IPS-15b (cell line): ENCODE measurements around the gene CLIC6.

ENCODE experiments used
- H3K27me3 ChIP-seq: one replicate; pipeline ENCODE4 v1.6.1; 2013; ENCODE audit warnings: low read length; ENCODE audit not compliant: control insufficient read depth, insufficient read depth
- H3K36me3 ChIP-seq: one replicate; pipeline ENCODE4 v1.6.1; 2013; ENCODE audit warnings: low read length; ENCODE audit not compliant: control insufficient read depth, insufficient read depth
- H3K4me1 ChIP-seq: one replicate; pipeline ENCODE4 v1.6.1; 2013; ENCODE audit warnings: mild to moderate bottlenecking, low read length; ENCODE audit not compliant: control insufficient read depth, insufficient read depth
- H3K4me3 ChIP-seq: one replicate; pipeline ENCODE4 v1.5.1; 2013; ENCODE audit warnings: low read depth, low read length
- H3K9ac ChIP-seq: one replicate; pipeline ENCODE4 v1.6.1; 2013; ENCODE audit warnings: low read depth, mild to moderate bottlenecking, low read length
- H3K9me3 ChIP-seq: one replicate; pipeline ENCODE4 v1.6.1; 2013; ENCODE audit warnings: mild to moderate bottlenecking, low read length; ENCODE audit not compliant: control insufficient read depth, insufficient read depth

Gene CLIC6

DNA sequence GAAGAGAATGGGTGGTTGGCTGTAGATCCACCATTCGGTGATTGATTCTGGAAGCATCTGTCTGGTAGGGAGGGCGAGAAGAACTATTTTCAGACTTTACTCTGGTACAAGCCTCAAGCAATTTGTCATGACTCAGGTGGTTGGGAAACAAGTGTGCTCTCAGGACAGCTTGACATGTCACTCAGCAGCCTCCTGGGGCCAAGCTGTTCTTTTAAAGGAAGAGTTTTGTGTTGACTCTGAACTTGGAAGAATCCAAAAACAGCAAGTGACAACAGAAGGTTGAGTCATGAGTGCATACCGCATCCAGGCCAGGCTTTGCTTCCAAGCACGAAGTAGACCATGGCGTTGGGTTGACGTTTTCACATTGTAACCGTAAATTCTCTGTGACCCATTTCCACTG lies 65.9 kb downstream of the CLIC6 start:
- H3K36me3 ChIP-seq = no peaks in the 10 kb centered on the region
- H3K4me3 ChIP-seq = no peak overlapping the region
- H3K9me3 ChIP-seq = no peaks in the 10 kb centered on the region
- no peak overlapping the region for H3K9ac ChIP-seq
- no peaks in the 10 kb centered on the region for H3K4me1 ChIP-seq
- H3K27me3 ChIP-seq = no peaks in the 10 kb centered on the region

DNA sequence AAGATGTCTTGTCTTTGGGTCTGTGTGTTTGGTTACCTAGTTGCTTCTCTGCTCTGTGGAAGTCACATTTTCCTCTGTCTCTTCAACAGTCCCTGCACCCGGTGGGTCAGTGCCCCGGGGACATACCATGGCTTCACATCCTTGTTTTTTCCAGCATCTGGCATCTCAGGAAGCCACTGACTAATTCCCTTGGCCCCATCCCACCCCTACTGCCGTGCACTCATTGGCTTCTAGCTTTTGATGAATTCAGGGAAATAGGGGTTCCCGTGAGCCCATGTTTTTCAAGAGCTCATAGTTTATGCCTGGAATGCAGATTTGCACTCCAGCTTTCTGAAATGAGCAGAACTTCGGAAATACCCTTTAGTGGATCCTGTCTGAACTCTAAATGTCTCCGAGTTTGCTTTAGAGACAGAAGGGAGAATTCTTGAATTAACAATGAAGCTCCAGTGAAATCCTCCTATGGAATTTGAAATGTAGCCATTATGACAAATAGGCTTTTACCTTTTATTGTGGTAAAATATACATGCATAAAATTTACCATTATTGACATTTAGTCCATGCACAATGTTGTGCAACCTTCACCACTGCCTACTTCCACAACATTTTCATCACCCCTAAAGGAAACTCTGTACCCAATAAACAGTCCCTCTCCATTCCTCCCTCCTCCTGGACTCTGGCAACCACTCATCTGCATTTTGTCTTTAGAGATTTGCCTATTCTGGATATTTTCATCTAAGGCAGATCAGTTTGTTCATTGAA lies 67.5 kb downstream of the CLIC6 start:
- Histone ChIP-seq H3K4me1 (no peaks in the 10 kb centered on the region), H3K27me3 (no peaks in the 10 kb centered on the region)

DNA sequence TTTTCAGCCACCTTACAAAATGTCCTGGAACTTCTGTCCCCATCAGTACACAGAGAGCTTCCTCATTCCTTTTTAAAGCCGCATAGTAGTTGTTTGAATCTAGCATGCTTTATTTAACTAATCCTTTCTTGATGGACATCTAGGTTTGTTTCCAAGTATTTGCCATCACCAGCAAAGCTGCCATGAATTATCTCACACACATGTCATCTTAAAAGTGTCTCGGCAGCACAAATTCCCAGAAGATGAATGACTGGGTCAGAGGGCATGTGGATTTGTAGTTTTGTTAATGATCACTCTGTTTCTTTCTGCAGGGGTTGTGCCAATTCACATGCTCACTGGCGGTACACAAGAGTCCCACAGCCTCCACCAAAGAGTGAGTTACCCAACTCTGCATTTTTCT lies 68.3 kb downstream of the CLIC6 start:
- Histone ChIP-seq H3K36me3 (no peaks in the 10 kb centered on the region), H3K4me1 (no peaks in the 10 kb centered on the region), H3K27me3 (no peaks in the 10 kb centered on the region), H3K9me3 (no peaks in the 10 kb centered on the region), H3K9ac (no peak overlapping the region), H3K4me3 (no peak overlapping the region)

More for the DNA sequence above, 67.5 kb downstream of the CLIC6 start:
- Histone ChIP-seq H3K36me3 (no peaks in the 10 kb centered on the region), H3K4me3 (no peak overlapping the region), H3K9ac (no peak overlapping the region), H3K9me3 (no peaks in the 10 kb centered on the region)

DNA sequence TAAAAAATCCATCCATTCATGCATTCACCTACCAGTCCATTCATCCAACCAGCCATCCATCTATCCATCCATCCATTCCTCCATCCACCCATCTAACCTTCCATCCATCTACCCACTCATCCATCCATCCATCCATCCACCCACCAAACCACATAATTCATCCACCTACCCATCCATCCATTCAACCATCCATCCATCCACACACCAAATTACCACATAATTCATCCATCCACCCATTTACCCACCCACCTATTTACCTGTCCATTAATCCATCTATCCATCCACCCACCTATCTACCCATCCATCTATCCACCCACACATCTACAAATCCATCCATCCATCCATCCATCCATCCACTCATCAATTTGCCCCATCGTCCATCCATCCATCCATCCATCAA lies 71.4 kb downstream of the CLIC6 start:
- Histone ChIP-seq H3K9ac (no peak overlapping the region), H3K4me1 (no peaks in the 10 kb centered on the region), H3K4me3 (no peak overlapping the region), H3K36me3 (no peaks in the 10 kb centered on the region), H3K9me3 (no peaks in the 10 kb centered on the region), H3K27me3 (no peaks in the 10 kb centered on the region)

DNA sequence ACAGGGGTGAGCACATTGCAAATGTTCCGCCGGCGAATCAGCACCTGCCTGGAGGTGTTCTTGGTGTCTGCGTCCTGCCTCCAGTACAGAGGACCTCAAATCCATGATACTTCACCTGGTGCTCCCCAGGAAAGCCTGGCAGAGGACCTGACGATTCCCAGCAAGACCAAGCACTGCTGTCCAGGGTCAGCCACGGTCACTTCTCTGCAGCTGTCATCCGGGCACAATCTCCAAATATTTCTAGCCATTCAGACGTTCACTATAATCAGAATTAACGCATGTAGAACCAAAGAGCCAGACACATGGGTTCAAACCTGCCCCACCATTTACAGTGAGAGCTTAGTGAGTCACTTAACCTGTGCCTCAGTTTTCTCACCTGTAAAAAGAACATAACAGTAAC lies 74.5 kb downstream of the CLIC6 start:
- no peaks in the 10 kb centered on the region for H3K36me3 ChIP-seq
- no peak overlapping the region for H3K4me3 ChIP-seq
- no peaks in the 10 kb centered on the region for H3K27me3 ChIP-seq
- no peaks in the 10 kb centered on the region for H3K9me3 ChIP-seq
- peaks cover 2% of the 10 kb centered on the region for H3K4me1 ChIP-seq
- H3K9ac ChIP-seq = no peak overlapping the region

DNA sequence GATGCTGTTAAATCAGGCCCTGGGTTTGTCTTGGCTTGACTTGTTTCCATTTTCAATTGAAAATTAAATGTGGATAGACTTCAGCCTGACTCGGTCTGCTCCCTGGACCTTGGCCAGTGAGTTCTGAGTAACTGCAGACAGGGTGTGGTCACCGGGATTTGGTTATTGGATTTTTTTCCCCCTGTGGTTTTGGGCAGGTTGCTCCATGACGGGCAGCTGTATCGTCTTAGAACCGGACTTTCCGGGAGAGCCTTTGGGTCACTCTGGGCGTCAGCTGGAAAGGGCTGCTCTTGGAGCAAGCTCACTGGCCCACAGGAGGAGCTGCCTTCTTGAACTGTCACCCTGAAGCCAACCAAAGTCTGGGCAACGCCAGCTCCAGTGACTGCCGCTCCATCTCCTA lies 75.0 kb downstream of the CLIC6 start:
- H3K9ac ChIP-seq = no peak overlapping the region
- no peak overlapping the region for H3K4me3 ChIP-seq
- H3K27me3 ChIP-seq = no peaks in the 10 kb centered on the region
- H3K36me3 ChIP-seq = no peaks in the 10 kb centered on the region
- H3K9me3 ChIP-seq = no peaks in the 10 kb centered on the region
- H3K4me1 ChIP-seq = peaks cover 2% of the 10 kb centered on the region

DNA sequence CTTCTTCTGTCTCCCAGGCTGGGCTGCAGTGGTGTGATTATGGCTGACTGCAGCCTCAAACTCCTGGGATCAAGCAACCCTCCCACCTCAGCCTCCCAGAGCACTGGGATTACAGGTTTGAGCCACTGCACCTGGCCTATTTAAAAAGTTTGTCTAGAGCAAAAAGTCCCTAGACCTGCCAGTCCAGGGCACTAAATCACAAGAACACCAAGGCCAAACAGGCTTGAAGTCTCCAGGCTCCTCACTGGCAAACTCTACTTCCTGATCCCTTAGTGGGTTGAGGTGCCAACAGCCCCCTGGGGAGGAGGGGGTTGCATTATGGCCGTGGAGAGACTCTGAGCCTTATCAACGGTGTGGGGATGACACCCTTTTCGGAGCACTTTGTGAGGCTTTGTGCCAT lies 76.0 kb downstream of the CLIC6 start:
- Histone ChIP-seq H3K9ac (no peak overlapping the region), H3K4me3 (no peak overlapping the region), H3K36me3 (no peaks in the 10 kb centered on the region), H3K9me3 (no peaks in the 10 kb centered on the region), H3K4me1 (peaks cover 2% of the 10 kb centered on the region), H3K27me3 (no peaks in the 10 kb centered on the region)

DNA sequence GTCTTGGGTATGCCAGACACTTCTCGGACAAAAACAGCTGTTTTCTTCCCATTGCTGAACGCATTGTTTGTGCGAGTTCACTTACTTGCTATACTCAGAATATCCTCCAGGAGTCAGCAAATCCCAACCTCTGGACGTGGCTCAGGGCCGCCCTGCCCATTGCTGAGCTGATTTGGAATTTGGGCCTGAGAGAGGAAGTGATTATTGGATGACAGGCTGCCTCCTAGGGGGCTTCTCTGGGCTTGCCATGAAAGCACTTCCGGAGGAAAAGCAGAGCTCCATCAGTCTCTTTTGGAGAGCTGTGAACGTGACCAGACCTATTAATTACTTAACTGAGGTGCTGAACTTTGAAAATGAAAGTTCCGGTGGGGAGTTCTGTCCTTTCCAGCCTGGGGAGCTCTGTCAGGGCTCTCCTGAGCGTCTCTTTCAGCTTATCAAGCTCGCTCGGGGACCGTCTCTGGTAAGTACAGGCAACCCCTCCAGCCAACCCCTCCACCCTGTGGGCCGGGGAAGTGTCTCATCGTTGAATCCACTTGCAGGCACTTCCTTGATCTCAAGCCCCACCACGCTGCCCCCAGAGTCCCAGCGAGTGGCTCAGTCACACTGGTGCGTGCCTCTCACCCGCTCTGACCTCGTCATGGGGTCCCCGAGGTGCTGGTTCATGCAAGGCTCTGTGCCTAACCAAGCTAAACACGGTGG lies 76.9 kb downstream of the CLIC6 start:
- Histone ChIP-seq H3K9me3 (no peaks in the 10 kb centered on the region), H3K4me3 (no peak overlapping the region), H3K9ac (no peak overlapping the region), H3K4me1 (peaks cover 2% of the 10 kb centered on the region), H3K36me3 (no peaks in the 10 kb centered on the region), H3K27me3 (no peaks in the 10 kb centered on the region)

DNA sequence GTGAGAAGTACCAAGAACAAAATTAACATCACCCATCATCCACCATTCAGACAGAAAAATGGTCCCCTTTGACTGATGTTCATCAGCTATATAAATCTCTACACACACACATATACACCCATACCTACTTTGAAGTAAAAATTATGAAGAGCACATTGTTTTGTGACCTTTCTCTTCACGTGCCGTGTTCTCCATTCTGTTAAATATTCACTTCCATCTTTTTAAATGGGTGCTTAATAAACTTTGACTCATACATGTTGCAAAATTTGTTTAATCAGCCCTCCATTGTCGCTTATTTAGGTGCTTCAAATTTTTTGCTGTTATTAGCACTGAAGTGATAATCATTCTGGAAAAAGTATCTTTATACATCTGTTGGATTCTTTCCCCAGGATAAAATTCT lies 80.1 kb downstream of the CLIC6 start:
- no peak overlapping the region for H3K4me3 ChIP-seq
- H3K9ac ChIP-seq = no peak overlapping the region
- H3K36me3 ChIP-seq = no peaks in the 10 kb centered on the region
- H3K4me1 ChIP-seq = peaks cover 2% of the 10 kb centered on the region
- no peaks in the 10 kb centered on the region for H3K9me3 ChIP-seq
- H3K27me3 ChIP-seq = no peaks in the 10 kb centered on the region

DNA sequence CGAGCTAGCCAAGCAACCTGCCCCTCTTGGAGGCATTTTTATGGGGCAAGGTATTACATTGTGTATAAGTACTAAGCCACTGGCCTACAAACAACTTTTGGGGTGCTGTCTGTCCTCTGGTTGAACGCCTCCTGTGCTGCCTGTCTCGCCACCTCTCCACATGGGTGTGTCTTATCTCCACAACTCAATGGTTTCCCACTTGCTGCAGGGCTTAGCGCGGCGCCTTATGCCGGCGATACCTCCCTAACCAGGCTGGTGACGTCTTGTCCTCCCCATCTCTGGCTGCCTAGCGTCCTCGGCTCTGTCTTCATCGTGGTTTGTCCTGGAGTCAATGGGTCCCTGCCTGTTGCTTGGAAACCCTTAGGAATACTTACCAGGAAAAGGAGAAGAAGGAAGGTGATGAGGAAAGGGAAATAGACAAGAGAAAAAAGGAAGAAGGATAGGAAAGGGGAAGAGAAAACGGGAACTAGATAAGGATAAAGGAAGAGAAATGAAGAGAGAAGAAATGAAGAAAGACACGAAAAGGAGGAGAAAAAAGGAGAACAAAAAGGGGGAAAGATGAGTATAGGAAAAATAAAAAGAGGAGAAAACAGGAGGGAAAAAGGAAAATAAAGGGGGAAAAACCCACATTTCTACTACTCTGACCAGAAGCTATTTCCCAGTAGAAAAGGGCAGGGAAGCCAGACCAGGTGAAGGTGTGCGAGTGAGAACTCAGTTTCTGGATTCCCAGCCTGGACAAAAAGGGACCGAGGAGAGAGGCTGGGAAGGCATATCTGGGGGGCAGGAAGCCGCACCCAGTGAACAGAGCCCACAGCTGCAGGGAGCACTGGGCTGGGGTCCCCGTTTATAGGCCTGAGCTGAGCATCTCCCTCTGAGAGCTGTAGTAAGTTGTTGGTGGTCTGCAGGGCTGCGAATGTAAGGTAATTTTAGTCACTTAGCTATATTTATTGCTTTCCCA lies 86.2 kb downstream of the CLIC6 start:
- Histone ChIP-seq H3K27me3 (no peaks in the 10 kb centered on the region), H3K4me3 (no peak overlapping the region), H3K36me3 (no peaks in the 10 kb centered on the region), H3K9ac (no peak overlapping the region), H3K9me3 (no peaks in the 10 kb centered on the region), H3K4me1 (no peaks in the 10 kb centered on the region)

DNA sequence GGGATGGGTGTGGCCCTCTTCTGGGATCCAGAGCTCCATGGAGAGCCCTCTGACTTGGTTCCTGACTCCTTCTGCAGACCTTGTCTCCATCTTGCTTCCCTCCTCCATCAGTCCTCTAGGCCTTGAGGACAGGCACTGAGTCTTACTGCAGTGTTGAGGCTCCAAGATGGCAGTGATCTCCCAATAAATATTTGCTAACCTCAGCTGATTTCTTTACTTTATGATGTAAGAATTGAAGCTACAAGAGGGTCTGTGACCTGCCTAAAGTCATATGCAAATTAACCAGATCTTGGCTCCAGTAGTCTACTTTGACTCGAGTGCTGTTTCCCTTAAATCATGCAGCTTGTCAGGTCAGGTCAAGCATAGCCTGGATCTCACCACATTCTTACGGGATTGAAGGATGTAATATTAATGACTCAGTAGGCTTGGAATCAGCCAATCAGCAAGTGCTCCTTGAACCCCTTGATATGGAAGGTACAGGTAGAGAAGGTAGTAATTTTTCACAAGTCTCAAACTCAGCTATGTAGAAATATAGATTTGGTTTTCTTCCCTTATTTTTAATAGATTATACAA lies 93.0 kb downstream of the CLIC6 start:
- H3K4me1 ChIP-seq = no peaks in the 10 kb centered on the region
- H3K9ac ChIP-seq = no peak overlapping the region
- H3K27me3 ChIP-seq = no peaks in the 10 kb centered on the region
- H3K4me3 ChIP-seq = no peak overlapping the region
- no peaks in the 10 kb centered on the region for H3K9me3 ChIP-seq
- no peaks in the 10 kb centered on the region for H3K36me3 ChIP-seq
